Fibroblast of villous mesenchyme (primary cell): ENCODE results near the gene NISCH. TPM values are rescaled to one million over a fixed set of nuclear protein-coding genes. Genes with fewer than 3 reads are reported as not detected.
A peak's percentile ranks its signal among the peaks of the same experiment; 100 is the strongest.

Experiments used
- DNase-seq: peaks from one replicate; pipeline ENCODE4 v3.0.0-alpha.2; 2010; ENCODE audit warnings: low read depth
- H3K4me3 ChIP-seq: 2 replicates; pipeline ENCODE4 v1.5.1; 2011; ENCODE audit warnings: low read depth, mild to moderate bottlenecking, low read length
- CTCF ChIP-seq: IDR thresholded peaks from 2 replicates; pipeline ENCODE4 v1.5.1; 2012; ENCODE audit warnings: low read depth, mild to moderate bottlenecking, low read length; ENCODE audit not compliant: insufficient read depth
- total RNA-seq: library from RNA; depleted of rRNA; stranded (reverse); fragments of >200 nt; gene quantifications from 2 replicates; pipeline ENCODE4 v1.2.3, GENCODE V29; 2012

NISCH gene
- total RNA-seq, 1 donor, result 82.5 TPM

- no peak for DNase-seq
- no peak for TF ChIP-seq CTCF
- no peak overlapping the region for H3K4me3 ChIP-seq
These were observed 8.0 kb downstream of the NISCH start for GRCh38 chr3:52463416-52463815.

GRCh38 chr3:52468336-52468735 lies 12.9 kb downstream of the NISCH start:
- TF ChIP-seq CTCF, result no peak
- peak; percentile 82 for DNase-seq
- H3K4me3 ChIP-seq, result peak overlapping the region; percentile 10

GRCh38 chr3:52469001-52469400 lies 13.6 kb downstream of the NISCH start:
- H3K4me3 ChIP-seq, result no peak overlapping the region
- no peak for TF ChIP-seq CTCF
- peak; percentile 69 for DNase-seq

DNA sequence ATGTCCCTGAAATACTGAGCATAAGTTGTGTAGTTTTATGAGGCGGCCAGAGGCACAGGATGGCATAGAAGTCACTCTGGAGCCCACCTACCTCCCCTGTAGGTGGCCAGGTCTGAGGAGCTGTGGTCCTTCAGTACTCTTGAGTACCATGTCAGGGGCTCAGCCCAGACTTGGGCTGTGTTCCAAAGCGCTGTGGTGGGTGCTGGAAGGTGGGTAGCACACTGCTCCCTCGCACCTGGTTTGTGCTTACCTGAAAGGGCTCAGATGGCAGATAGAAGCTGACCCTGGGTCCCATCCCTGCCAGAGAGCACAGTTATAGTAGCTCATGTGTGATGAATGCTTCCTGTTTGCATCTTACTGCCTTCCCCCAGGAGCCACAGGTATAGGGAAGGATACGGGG lies 15.5 kb downstream of the NISCH start:
- TF ChIP-seq CTCF, result no peak
- no peak for DNase-seq
- no peak overlapping the region for H3K4me3 ChIP-seq

- no peak overlapping the region for H3K4me3 ChIP-seq
- TF ChIP-seq CTCF, result peak; percentile 63
- DNase-seq, result peak; percentile 51
These were observed 16.2 kb downstream of the NISCH start for GRCh38 chr3:52471371-52472238.

- no peak for DNase-seq
- TF ChIP-seq CTCF, result no peak
- no peak overlapping the region for H3K4me3 ChIP-seq
These were observed 17.0 kb downstream of the NISCH start for GRCh38 chr3:52472239-52473000.
